NT2/D1 (cell line): ENCODE data around the gene MICAL2.

Source experiments
- DNase-seq: peaks from one replicate; pipeline ENCODE4 v3.0.0-alpha.2; 2011; ENCODE audit warnings: low read depth, low spot score
- H3K27me3 ChIP-seq: 2 replicates; pipeline ENCODE4 v1.6.0; 2011; ENCODE audit warnings: mild to moderate bottlenecking; ENCODE audit not compliant: insufficient read length, insufficient read depth
- H3K36me3 ChIP-seq: 2 replicates; pipeline ENCODE4 v1.6.1; 2011; ENCODE audit warnings: mild to moderate bottlenecking, low read length, mixed read lengths; ENCODE audit not compliant: insufficient read depth, insufficient read length
- H3K4me1 ChIP-seq: 2 replicates; pipeline ENCODE4 v1.5.1; 2011; ENCODE audit not compliant: insufficient read depth, insufficient read length
- H3K4me3 ChIP-seq: 2 replicates; pipeline ENCODE4 v1.5.1; 2011; ENCODE audit warnings: low read depth; ENCODE audit not compliant: insufficient read length
- H3K9ac ChIP-seq: 2 replicates; pipeline ENCODE4 v1.6.0; 2011; ENCODE audit warnings: low read depth; ENCODE audit not compliant: insufficient read length
- H3K9me3 ChIP-seq: 2 replicates; pipeline ENCODE4 v1.5.1; 2011; ENCODE audit warnings: mild to moderate bottlenecking, low read length; ENCODE audit not compliant: insufficient read depth
- SUZ12 ChIP-seq: IDR thresholded peaks from 2 replicates; pipeline ENCODE4 v1.6.1; 2011; ENCODE audit not compliant: insufficient read length, insufficient read depth; ENCODE audit errors: extremely low read depth
- YY1 ChIP-seq: IDR thresholded peaks from 2 replicates; pipeline ENCODE4 v1.6.1; 2011; ENCODE audit not compliant: insufficient read length, insufficient read depth
- ZNF274 ChIP-seq: IDR thresholded peaks from 2 replicates; pipeline ENCODE4 v1.6.1; 2011; ENCODE audit warnings: mild to moderate bottlenecking, low read depth, low read length

The MICAL2 gene

GRCh38 chr11:12127206-12127898 lies 17.0 kb downstream of the MICAL2 start:
- H3K4me1 ChIP-seq = peaks cover 3% of the 10 kb centered on the region
- no peak overlapping the region for H3K4me3 ChIP-seq
- TF ChIP-seq ZNF274 (no peak), YY1 (no peak)
- H3K9me3 ChIP-seq = no peaks in the 10 kb centered on the region
- H3K36me3 ChIP-seq = no peaks in the 10 kb centered on the region
- no peak for DNase-seq
- no peaks in the 10 kb centered on the region for H3K27me3 ChIP-seq
- H3K9ac ChIP-seq = no peak overlapping the region

GRCh38 chr11:12128301-12128751 lies 17.9 kb downstream of the MICAL2 start:
- no peak overlapping the region for H3K9ac ChIP-seq
- no peaks in the 10 kb centered on the region for H3K9me3 ChIP-seq
- H3K4me1 ChIP-seq = peaks cover 3% of the 10 kb centered on the region
- TF ChIP-seq YY1 = no peak
- DNase-seq = no peak
- H3K4me3 ChIP-seq = no peak overlapping the region
- H3K27me3 ChIP-seq = no peaks in the 10 kb centered on the region
- no peaks in the 10 kb centered on the region for H3K36me3 ChIP-seq

GRCh38 chr11:12129227-12129626 lies 18.8 kb downstream of the MICAL2 start:
- Histone ChIP-seq H3K4me1 (peaks cover 3% of the 10 kb centered on the region), H3K27me3 (no peaks in the 10 kb centered on the region), H3K36me3 (no peaks in the 10 kb centered on the region), H3K9ac (no peak overlapping the region), H3K9me3 (no peaks in the 10 kb centered on the region), H3K4me3 (no peak overlapping the region)
- DNase-seq = no peak
- TF ChIP-seq ZNF274 (no peak), SUZ12 (no peak), YY1 (no peak)

GRCh38 chr11:12130180-12130980 lies 20.0 kb downstream of the MICAL2 start:
- Histone ChIP-seq H3K4me3 (no peak overlapping the region), H3K4me1 (peaks cover 3% of the 10 kb centered on the region), H3K36me3 (no peaks in the 10 kb centered on the region), H3K9ac (no peak overlapping the region), H3K9me3 (no peaks in the 10 kb centered on the region), H3K27me3 (no peaks in the 10 kb centered on the region)
- TF ChIP-seq ZNF274 (no peak), YY1 (no peak), SUZ12 (no peak)
- DNase-seq = no peak

DNA sequence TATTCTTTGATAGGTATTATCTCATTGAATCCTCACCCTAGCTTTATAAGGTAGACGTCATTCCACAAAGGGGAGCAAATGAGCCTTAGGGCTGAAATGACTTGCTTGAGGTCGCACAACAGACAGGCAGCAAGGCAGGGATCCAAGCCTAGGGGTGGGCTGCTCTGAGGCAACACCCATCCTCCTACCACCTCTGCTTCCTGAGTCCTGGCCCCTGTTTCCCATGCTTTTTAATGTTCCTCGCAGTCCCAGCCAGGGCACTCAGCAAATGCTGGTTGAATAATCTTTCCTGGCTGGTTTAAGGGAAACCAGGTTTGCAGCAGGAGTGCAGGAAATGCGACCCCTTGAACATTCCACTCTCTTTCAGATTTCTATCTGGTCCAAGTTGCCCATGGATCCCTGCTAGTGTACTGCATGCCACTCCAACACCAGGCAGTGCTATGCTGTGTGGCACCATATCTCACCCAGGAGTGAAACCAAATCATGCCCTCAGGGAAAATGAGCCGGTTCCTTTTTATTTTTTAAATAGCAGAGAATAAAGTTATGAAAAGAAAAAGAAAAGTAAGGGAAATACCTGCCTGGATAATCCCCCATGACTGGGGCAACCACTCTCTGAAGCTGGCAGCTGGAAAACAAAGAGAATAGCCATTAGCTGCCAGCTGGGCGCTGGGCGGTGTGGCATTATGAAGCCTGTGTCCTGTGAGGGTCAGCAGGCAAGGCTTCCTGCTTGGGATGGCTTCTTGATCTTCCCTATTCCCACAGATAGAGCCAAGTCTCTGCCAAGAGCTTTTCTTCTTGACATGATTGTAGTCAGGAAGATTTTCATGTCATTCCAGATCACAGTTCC lies 21.8 kb downstream of the MICAL2 start:
- TF ChIP-seq SUZ12 (no peak), ZNF274 (no peak), YY1 (no peak)
- Histone ChIP-seq H3K9me3 (no peaks in the 10 kb centered on the region), H3K4me3 (no peak overlapping the region), H3K36me3 (no peaks in the 10 kb centered on the region), H3K4me1 (peaks cover 3% of the 10 kb centered on the region), H3K9ac (no peak overlapping the region), H3K27me3 (no peaks in the 10 kb centered on the region)
- no peak for DNase-seq

DNA sequence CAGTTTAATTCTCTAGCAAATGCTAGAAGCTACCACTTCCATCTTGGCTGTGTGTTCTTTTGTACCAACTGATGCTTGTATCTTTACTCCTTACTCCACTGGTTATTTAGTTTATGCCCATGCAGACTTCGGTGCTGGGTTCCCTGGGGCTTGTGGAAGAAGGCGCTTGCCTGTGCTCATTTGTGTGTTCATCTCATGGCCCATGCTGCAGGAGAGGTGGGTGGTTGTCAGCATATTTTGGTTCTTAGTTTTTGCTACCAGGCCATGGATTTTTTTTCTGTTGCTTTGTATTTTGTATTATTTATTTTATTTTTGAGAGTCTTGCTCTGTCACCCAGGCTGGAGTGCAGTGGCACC lies 22.4 kb downstream of the MICAL2 start:
- Histone ChIP-seq H3K27me3 (no peaks in the 10 kb centered on the region), H3K9ac (no peak overlapping the region), H3K36me3 (no peaks in the 10 kb centered on the region), H3K9me3 (no peaks in the 10 kb centered on the region), H3K4me1 (peaks cover 3% of the 10 kb centered on the region), H3K4me3 (no peak overlapping the region)
- no peak for DNase-seq
- TF ChIP-seq SUZ12 (no peak), YY1 (no peak), ZNF274 (no peak)

GRCh38 chr11:12133547-12134235 lies 23.3 kb downstream of the MICAL2 start:
- TF ChIP-seq ZNF274 (no peak), YY1 (no peak), SUZ12 (no peak)
- H3K27me3 ChIP-seq = no peaks in the 10 kb centered on the region
- peaks cover 4% of the 10 kb centered on the region for H3K36me3 ChIP-seq

More at GRCh38 chr11:12133547-12134235, 23.3 kb downstream of the MICAL2 start:
- Histone ChIP-seq H3K4me1 (peaks cover 3% of the 10 kb centered on the region), H3K9ac (no peak overlapping the region), H3K4me3 (no peak overlapping the region), H3K9me3 (no peaks in the 10 kb centered on the region)
- no peak for DNase-seq
